Dermis blood vessel endothelial cell (primary cell): Measurements from ENCODE around the gene CLSTN3. TPM values are rescaled to one million over a fixed set of nuclear protein-coding genes. Genes with fewer than 3 reads are reported as not detected.

Experiments used
- DNase-seq: peaks from one replicate; pipeline ENCODE4 v3.0.0; 2010
- total RNA-seq: library from RNA; depleted of rRNA; stranded (reverse); fragments of >200 nt; gene quantifications from 2 replicates; pipeline ENCODE4 v1.2.3, GENCODE V29; 2014

The CLSTN3 gene
- total RNA-seq, 1 donor from 2014 or later, result 42.0 TPM

GRCh38 chr12:7193674-7194073 lies 63.5 kb downstream of the CLSTN3 start:
- no peak for DNase-seq

- DNase-seq, result no peak
Observed at GRCh38 chr12:7197841-7198240, 67.7 kb downstream of the CLSTN3 start.

GRCh38 chr12:7203109-7203508 lies 72.9 kb downstream of the CLSTN3 start:
- no peak for DNase-seq

GRCh38 chr12:7205091-7205490 lies 74.9 kb downstream of the CLSTN3 start:
- no peak for DNase-seq

GRCh38 chr12:7206691-7207090 lies 76.5 kb downstream of the CLSTN3 start:
- DNase-seq, result no peak

- DNase-seq, result no peak
Observed at GRCh38 chr12:7207866-7208625, 77.9 kb downstream of the CLSTN3 start.

Other genes with a start within 250 kb of the CLSTN3 start
- 2.2 and 5.8 TPM in 2 replicates for gene LRRC23, start 225.5 kb upstream of the CLSTN3 start, total RNA-seq
- 2.8 and 2.9 TPM in 2 replicates for gene ENO2, start 215.8 kb upstream of the CLSTN3 start, total RNA-seq
- gene ATN1, start 202.4 kb upstream of the CLSTN3 start, total RNA-seq, result 12.1 and 18.7 TPM in 2 replicates
- gene RNU7-1, start 186.6 kb upstream of the CLSTN3 start, total RNA-seq, result not detected in 2 replicates
- 73.7 and 177 TPM in 2 replicates for gene C12orf57, start 186.3 kb upstream of the CLSTN3 start, total RNA-seq
- gene PTPN6, start 179.0 kb upstream of the CLSTN3 start, total RNA-seq, result 2.4 and 3.4 TPM in 2 replicates
- gene PHB2, start 159.7 kb upstream of the CLSTN3 start, total RNA-seq, result 191 and 205 TPM in 2 replicates
- gene EMG1, start 159.5 kb upstream of the CLSTN3 start, total RNA-seq, result 35.6 and 39.3 TPM in 2 replicates
- 8.0 and 15.3 TPM in 2 replicates for gene LPCAT3, start 111.9 kb upstream of the CLSTN3 start, total RNA-seq
- 0.19 and 1.4 TPM in 2 replicates for gene C1S, start 69.7 kb upstream of the CLSTN3 start, total RNA-seq
- gene C1R, start 37.9 kb upstream of the CLSTN3 start, total RNA-seq, result 2.0 TPM in 2 replicates
- 26.7 and 28.8 TPM in 2 replicates for gene C1RL, start 21.2 kb upstream of the CLSTN3 start, total RNA-seq
- 0.19 TPM in 1 of 2 replicates, not detected in the other for gene RBP5, start 1.5 kb upstream of the CLSTN3 start, total RNA-seq
- gene PEX5, start 59.3 kb downstream of the CLSTN3 start, total RNA-seq, result 36.2 and 36.8 TPM in 2 replicates
- gene ACSM4, start 173.7 kb downstream of the CLSTN3 start, total RNA-seq, result not detected in 2 replicates